Neural cell (in vitro differentiated cells): Measurements from ENCODE around the gene ZNF17.

Experiments used
- EP300 ChIP-seq: fragments of 450-650 bp; conservative IDR thresholded peaks from 2 replicates; pipeline ENCODE4 v1.6.1; 2014; ENCODE audit warnings: antibody characterized with exemption, mild to moderate bottlenecking, moderate library complexity; ENCODE audit not compliant: poor library complexity, severe bottlenecking
- EZH2 ChIP-seq: fragments of 200-600, 300-800 bp; shearing (Covaris generic), sonication (generic); IDR thresholded peaks from 2 replicates; pipeline ENCODE4 v1.6.1; 2014; ENCODE audit warnings: antibody characterized with exemption, low read length, borderline replicate concordance, mild to moderate bottlenecking; ENCODE audit not compliant: insufficient read depth, poor library complexity, severe bottlenecking
- POLR2AphosphoS5 ChIP-seq: IDR thresholded peaks from 2 replicates; pipeline ENCODE4 v1.6.1; 2012
- RAD21 ChIP-seq: fragments of 450-650 bp; conservative IDR thresholded peaks from 2 replicates; pipeline ENCODE4 v1.6.1; 2014; ENCODE audit warnings: antibody characterized with exemption, mild to moderate bottlenecking, moderate library complexity
- REST ChIP-seq: IDR thresholded peaks from 2 replicates; pipeline ENCODE4 v1.6.1; 2012; ENCODE audit warnings: borderline replicate concordance
- TAF1 ChIP-seq: IDR thresholded peaks from 2 replicates; pipeline ENCODE4 v1.6.1; 2012; ENCODE audit warnings: low read depth
- TF ChIP-seq, protein P1 (sequence below): fragments of 450-650 bp; IDR thresholded peaks from 2 replicates; pipeline ENCODE4 v1.5.1; 2014; ENCODE audit warnings: antibody characterized with exemption, mild to moderate bottlenecking, moderate library complexity; ENCODE audit not compliant: poor library complexity, severe bottlenecking

GRCh38 chr19:57438925-57439324 lies 28.0 kb downstream of the ZNF17 start:
- TF ChIP-seq, protein P1, sequence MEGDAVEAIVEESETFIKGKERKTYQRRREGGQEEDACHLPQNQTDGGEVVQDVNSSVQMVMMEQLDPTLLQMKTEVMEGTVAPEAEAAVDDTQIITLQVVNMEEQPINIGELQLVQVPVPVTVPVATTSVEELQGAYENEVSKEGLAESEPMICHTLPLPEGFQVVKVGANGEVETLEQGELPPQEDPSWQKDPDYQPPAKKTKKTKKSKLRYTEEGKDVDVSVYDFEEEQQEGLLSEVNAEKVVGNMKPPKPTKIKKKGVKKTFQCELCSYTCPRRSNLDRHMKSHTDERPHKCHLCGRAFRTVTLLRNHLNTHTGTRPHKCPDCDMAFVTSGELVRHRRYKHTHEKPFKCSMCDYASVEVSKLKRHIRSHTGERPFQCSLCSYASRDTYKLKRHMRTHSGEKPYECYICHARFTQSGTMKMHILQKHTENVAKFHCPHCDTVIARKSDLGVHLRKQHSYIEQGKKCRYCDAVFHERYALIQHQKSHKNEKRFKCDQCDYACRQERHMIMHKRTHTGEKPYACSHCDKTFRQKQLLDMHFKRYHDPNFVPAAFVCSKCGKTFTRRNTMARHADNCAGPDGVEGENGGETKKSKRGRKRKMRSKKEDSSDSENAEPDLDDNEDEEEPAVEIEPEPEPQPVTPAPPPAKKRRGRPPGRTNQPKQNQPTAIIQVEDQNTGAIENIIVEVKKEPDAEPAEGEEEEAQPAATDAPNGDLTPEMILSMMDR = no peak
- TF ChIP-seq TAF1 = no peak
- TF ChIP-seq EZH2 = no peak
- no peak for TF ChIP-seq RAD21
- no peak for TF ChIP-seq REST
- no peak for TF ChIP-seq POLR2AphosphoS5
- TF ChIP-seq EP300 = no peak
